Activated CD8-positive, alpha-beta memory T cell treated with anti-CD3 and anti-CD28 coated beads for 1 hour (primary cell): ENCODE results near the gene OTUD5.
"Not testable (repeated sequence)": the region's sequence is repeated elsewhere in the genome, so short reads cannot be mapped to it uniquely, and the experiment has no call there.

Source experiments
- DNase-seq, 2 donors: peaks; one replicate each; pipeline ENCODE4 v3.0.0-alpha.2; 2020; ENCODE audit warnings: low read depth in 1 of 2; ENCODE audit errors: extremely low read depth in 1 of 2

The OTUD5 gene

DNA sequence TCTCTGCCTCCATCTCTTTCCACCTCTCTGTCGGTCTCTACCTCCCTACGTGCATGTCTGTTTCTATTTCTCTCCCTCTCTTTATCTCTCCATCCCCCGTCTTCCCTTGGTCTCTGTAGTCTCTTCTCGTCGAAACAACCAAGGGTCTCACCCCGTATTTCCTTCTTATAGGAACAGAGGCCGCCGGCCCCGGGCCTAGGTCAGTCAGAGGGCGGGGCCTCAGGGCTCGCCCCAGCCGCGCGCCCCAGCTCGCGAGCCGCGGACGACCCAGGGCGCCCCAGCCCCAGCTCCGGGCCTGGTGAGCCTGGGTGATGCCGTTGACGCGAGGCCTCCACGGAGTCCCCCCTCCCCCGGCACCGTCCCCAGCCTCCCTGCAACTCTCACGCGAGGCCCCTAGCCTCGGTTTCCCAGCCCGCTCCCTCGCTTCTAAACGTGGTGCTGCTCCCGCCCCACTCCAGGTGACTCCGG is 66.4 kb downstream of the OTUD5 start:
- DNase-seq = no peak

DNA sequence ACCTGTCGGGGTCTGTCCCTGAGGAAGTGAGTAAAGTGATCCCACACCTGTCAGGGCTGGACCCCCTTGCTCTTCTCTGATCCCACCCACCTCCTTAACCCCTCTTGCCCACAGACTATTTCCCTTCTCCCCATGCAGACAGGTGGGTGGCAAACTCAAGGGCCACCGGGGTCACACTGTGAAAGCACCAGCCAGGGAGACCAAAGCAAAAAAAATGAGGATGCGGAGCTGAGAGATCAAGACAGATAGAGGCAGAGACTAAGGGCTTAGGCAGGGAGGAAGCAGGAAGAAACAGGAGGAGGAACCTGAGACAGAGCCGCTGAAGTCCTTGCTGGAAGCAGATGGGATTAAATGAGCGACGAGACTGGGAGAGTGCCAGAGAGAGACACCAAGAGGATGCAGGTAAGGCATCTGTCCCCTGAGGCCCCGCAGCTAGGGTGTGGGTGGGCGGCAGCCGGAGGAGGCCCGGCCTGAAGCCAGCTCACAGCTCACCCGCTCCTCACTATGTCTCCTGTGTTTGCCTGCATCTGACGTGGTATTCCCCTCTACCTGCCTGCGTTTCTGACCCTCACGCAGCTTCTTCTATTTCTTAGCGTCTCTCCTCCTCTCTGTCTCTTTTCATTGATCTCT is 67.0 kb downstream of the OTUD5 start:
- DNase-seq = no peak

DNA sequence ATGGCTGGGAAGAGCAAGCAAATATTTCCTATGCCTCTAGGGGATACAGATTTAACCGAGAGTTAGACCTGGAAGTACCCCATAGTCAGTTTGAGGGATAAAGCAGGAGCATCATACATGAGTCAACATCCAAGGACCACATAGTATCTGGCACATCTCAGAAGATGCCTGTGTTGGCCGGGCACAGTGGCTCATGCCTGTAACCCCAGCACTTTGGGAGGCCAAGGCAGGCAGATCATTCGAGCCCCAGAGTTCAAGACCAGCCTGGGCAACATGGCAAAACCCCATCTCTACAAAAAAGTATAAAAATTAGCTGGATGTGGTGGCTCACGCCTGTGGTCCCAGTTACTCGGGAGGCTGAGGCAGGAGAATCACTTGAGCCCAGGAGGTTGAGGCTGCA is 70.8 kb downstream of the OTUD5 start:
- DNase-seq = not testable (repeated sequence)

DNA sequence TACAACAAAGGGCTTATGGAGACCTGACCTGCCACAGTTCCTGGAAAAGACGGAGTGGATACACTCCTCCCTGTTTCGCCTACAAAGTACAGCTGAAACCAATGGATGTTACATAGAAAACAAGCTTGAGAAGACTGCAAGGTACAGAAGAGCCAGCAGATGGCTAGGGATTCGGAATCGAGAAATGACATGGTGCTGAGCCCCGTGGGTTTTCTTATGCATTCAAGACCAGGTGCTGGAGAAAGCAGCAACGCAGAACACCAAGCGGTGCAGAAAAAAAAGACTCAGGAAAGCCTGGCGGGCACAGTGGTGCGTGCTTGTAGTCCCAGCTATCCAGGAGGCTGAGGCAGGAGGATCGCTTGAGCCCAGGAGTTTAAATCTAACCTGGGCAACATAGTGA is 73.7 kb downstream of the OTUD5 start:
- no peak for DNase-seq

DNA sequence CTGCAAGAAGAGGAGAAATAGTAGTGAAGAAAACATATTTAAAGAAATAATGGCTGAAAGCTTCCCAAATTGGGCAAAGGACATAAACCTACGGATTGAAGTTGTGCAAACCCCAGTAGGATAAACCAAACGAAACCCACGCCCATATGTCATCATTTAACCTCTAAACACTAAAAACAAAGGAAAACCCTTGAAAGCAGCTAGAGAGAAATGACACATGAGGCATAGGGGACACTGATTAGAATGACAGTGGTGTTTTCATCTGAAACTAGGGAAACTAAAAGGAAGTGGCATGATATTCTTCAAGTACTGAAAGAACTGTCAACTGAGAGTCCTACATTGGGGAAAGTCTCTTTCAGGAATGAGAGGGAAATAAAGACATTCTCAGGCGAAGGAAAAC is 80.5 kb downstream of the OTUD5 start:
- not testable (repeated sequence) for DNase-seq
